ENCODE measurements around the gene OR13C2. TPM values are rescaled to one million over a fixed set of nuclear protein-coding genes. Genes with fewer than 3 reads are reported as not detected.
"Not testable (repeated sequence)": the region's sequence is repeated elsewhere in the genome, so short reads cannot be mapped to it uniquely, and the experiment has no call there.

OR13C2 gene
- total and polyA plus RNA-seq, 5 donors from 2014 or later, result not detected

GRCh38 chr9:104606152-104606551 lies 725 bp upstream of the OR13C2 start:
- peaks cover 4% of the 10 kb centered on the region for H3K27me3 Mint-ChIP-seq
- H3K4me3 Mint-ChIP-seq, result no peak overlapping the region
- no peaks in the 10 kb centered on the region for H3K36me3 Mint-ChIP-seq
- Histone ChIP-seq H3K4me3 (ENCODE audit: low read depth, low read length) (no peak overlapping the region), H3K36me3 (ENCODE audit: control insufficient read depth, insufficient read depth, low read length) (no peaks in the 10 kb centered on the region), H3K9me3 (ENCODE audit: control insufficient read depth in 2 of 2, low read length in 2 of 2) (no peaks in the 10 kb centered on the region), H3K4me1 (ENCODE audit: control insufficient read depth, insufficient read depth, low read length, poor library complexity, severe bottlenecking) (no peaks in the 10 kb centered on the region), H3K27ac (ENCODE audit: insufficient read depth, low read length, poor library complexity, severe bottlenecking) (no peak overlapping the region), H3K27me3 (ENCODE audit: control insufficient read depth, insufficient read depth, low read length) (no peaks in the 10 kb centered on the region)
- peaks cover 0 to 2% (median 0%) of the 10 kb centered on the region in 7 donors for H3K9me3 Mint-ChIP-seq
- H3K27ac Mint-ChIP-seq, result no peak overlapping the region
- H3K4me1 Mint-ChIP-seq, result no peaks in the 10 kb centered on the region
- ATAC-seq (ENCODE audit: low read depth in 2 of 2) (no peak), DNase-seq (no peak)

- no peak for DNase-seq
- no peak overlapping the region for H3K4me3 Mint-ChIP-seq
Observed at GRCh38 chr9:104604801-104605200, 626 bp downstream of the OR13C2 start.

GRCh38 chr9:104599313-104599712 lies 6.1 kb downstream of the OR13C2 start, which contains the start of gene OR13C5:
OR13C5 (minus strand) TSS chr9:104599413; CDS start chr9:104599413, 0 bp downstream.
- H3K9me3 Mint-ChIP-seq; H3K27ac Mint-ChIP-seq; H3K27me3 Mint-ChIP-seq; H3K4me1 Mint-ChIP-seq; H3K36me3 Mint-ChIP-seq; DNase-seq; H3K4me3 ChIP-seq (ENCODE audit: low read depth, low read length); H3K4me1 ChIP-seq (ENCODE audit: control insufficient read depth, insufficient read depth, low read length, poor library complexity, severe bottlenecking); ATAC-seq (ENCODE audit: low read depth in 2 of 2); H3K36me3 ChIP-seq (ENCODE audit: control insufficient read depth, insufficient read depth, low read length); H3K27me3 ChIP-seq (ENCODE audit: control insufficient read depth, insufficient read depth, low read length); H3K27ac ChIP-seq (ENCODE audit: insufficient read depth, low read length, poor library complexity, severe bottlenecking); H3K9me3 ChIP-seq (ENCODE audit: control insufficient read depth in 2 of 2, low read length in 2 of 2); H3K4me3 Mint-ChIP-seq: not testable (repeated sequence)

More at GRCh38 chr9:104604801-104605200, 626 bp downstream of the OR13C2 start:
- H3K27me3 Mint-ChIP-seq, result peaks cover 4% of the 10 kb centered on the region
- Histone ChIP-seq H3K27ac (ENCODE audit: insufficient read depth, low read length, poor library complexity, severe bottlenecking) (no peak overlapping the region), H3K4me1 (ENCODE audit: control insufficient read depth, insufficient read depth, low read length, poor library complexity, severe bottlenecking) (no peaks in the 10 kb centered on the region), H3K9me3 (ENCODE audit: control insufficient read depth in 2 of 2, low read length in 2 of 2) (no peaks in the 10 kb centered on the region), H3K36me3 (ENCODE audit: control insufficient read depth, insufficient read depth, low read length) (no peaks in the 10 kb centered on the region), H3K27me3 (ENCODE audit: control insufficient read depth, insufficient read depth, low read length) (no peaks in the 10 kb centered on the region), H3K4me3 (ENCODE audit: low read depth, low read length) (no peak overlapping the region)
- no peaks in the 10 kb centered on the region for H3K4me1 Mint-ChIP-seq
- H3K27ac Mint-ChIP-seq, result no peak overlapping the region
- no peaks in the 10 kb centered on the region for H3K36me3 Mint-ChIP-seq
- no peak for ATAC-seq (ENCODE audit: low read depth in 2 of 2)
- peaks cover 0 to 2% (median 0%) of the 10 kb centered on the region in 7 donors for H3K9me3 Mint-ChIP-seq

DNA sequence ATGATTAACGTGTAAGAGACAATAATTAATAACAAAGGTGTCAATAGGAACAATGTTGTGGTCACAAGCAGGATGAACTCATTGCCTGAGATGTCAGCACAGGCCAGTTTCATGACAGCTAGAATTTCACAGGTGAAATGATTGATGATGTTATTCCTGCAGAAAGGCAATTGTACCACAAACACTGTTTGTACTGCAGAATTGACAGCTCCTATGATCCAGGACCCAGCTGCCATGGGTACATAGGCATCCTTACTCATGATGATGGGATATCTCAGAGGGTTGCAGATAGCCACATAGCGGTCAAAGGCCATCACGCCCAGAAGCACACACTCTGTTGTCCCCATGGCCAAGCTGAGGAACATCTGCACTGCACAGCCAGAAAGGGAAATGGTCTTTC lies 6.7 kb downstream of the OR13C2 start:
- H3K4me3 Mint-ChIP-seq; H3K9me3 Mint-ChIP-seq; H3K36me3 ChIP-seq (ENCODE audit: control insufficient read depth, insufficient read depth, low read length); H3K27me3 ChIP-seq (ENCODE audit: control insufficient read depth, insufficient read depth, low read length); H3K27ac Mint-ChIP-seq; H3K4me1 Mint-ChIP-seq; DNase-seq; H3K36me3 Mint-ChIP-seq; H3K27ac ChIP-seq (ENCODE audit: insufficient read depth, low read length, poor library complexity, severe bottlenecking); H3K4me1 ChIP-seq (ENCODE audit: control insufficient read depth, insufficient read depth, low read length, poor library complexity, severe bottlenecking); H3K27me3 Mint-ChIP-seq; H3K4me3 ChIP-seq (ENCODE audit: low read depth, low read length); ATAC-seq (ENCODE audit: low read depth in 2 of 2); H3K9me3 ChIP-seq (ENCODE audit: control insufficient read depth in 2 of 2, low read length in 2 of 2): not testable (repeated sequence)

GRCh38 chr9:104589626-104590025 lies 15.8 kb downstream of the OR13C2 start:
- Histone ChIP-seq H3K9me3 (ENCODE audit: control insufficient read depth in 2 of 2, low read length in 2 of 2) (no peaks in the 10 kb centered on the region), H3K4me3 (ENCODE audit: low read depth, low read length) (no peak overlapping the region), H3K4me1 (ENCODE audit: control insufficient read depth, insufficient read depth, low read length, poor library complexity, severe bottlenecking) (no peaks in the 10 kb centered on the region), H3K36me3 (ENCODE audit: control insufficient read depth, insufficient read depth, low read length) (no peaks in the 10 kb centered on the region), H3K27me3 (ENCODE audit: control insufficient read depth, insufficient read depth, low read length) (no peaks in the 10 kb centered on the region), H3K27ac (ENCODE audit: insufficient read depth, low read length, poor library complexity, severe bottlenecking) (no peak overlapping the region)
- no peaks in the 10 kb centered on the region for H3K27me3 Mint-ChIP-seq
- no peak for DNase-seq
- no peak overlapping the region for H3K4me3 Mint-ChIP-seq
- ATAC-seq (ENCODE audit: low read depth in 2 of 2), result no peak
- H3K36me3 Mint-ChIP-seq, result no peaks in the 10 kb centered on the region
- no peak overlapping the region for H3K27ac Mint-ChIP-seq
- H3K4me1 Mint-ChIP-seq, result no peaks in the 10 kb centered on the region
- H3K9me3 Mint-ChIP-seq, result peaks cover 0 to 7% (median 0%) of the 10 kb centered on the region in 7 donors

DNA sequence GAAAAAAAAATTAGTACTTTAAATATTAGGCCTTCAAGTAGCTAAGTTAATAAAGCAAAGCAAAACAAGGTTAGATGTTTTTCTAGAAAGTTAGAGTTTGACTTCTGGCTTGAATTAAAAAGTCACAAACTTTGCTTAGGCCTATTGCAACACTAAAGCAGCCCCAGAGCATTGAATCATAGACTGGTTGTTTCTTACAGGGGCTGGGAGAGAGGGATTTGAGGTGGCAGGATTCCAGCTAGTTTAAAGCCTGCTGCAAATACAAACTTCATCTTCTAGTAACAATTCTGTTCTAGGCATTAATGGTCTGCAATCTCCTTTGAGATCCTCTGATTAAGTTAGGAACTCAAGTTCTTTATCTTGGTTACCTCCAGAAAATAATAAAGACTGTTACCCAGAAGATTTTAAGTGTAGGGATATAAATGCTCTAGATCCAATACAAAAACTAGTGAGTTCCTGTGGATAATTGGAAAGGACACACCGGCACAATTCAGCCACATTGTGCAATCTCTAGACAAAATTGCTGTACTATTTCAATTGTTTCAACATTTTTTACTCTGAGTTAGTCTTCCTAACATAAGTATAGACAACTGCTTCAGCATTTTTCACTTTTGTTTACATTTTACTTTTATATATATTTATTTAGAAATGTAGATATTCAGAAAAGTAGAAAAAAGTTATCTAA lies 18.8 kb downstream of the OR13C2 start:
- ATAC-seq (ENCODE audit: low read depth in 2 of 2), result no peak
- no peaks in the 10 kb centered on the region for H3K36me3 ChIP-seq (ENCODE audit: control insufficient read depth, insufficient read depth, low read length)
- Mint-ChIP-seq H3K27me3 (peaks cover 4% of the 10 kb centered on the region), H3K4me3 (no peak overlapping the region), H3K36me3 (no peaks in the 10 kb centered on the region), H3K27ac (no peak overlapping the region), H3K9me3 (no peaks in the 10 kb centered on the region), H3K4me1 (no peaks in the 10 kb centered on the region)
- no peaks in the 10 kb centered on the region for H3K4me1 ChIP-seq (ENCODE audit: control insufficient read depth, insufficient read depth, low read length, poor library complexity, severe bottlenecking)
- H3K27me3 ChIP-seq (ENCODE audit: control insufficient read depth, insufficient read depth, low read length), result no peaks in the 10 kb centered on the region
- DNase-seq, result no peak
- H3K27ac ChIP-seq (ENCODE audit: insufficient read depth, low read length, poor library complexity, severe bottlenecking), result no peak overlapping the region
- H3K4me3 ChIP-seq (ENCODE audit: low read depth, low read length), result no peak overlapping the region
- H3K9me3 ChIP-seq (ENCODE audit: control insufficient read depth in 2 of 2, low read length in 2 of 2), result no peaks in the 10 kb centered on the region

- H3K4me3 ChIP-seq (ENCODE audit: low read depth, low read length), result no peak overlapping the region
- no peaks in the 10 kb centered on the region for H3K27me3 ChIP-seq (ENCODE audit: control insufficient read depth, insufficient read depth, low read length)
- ATAC-seq (ENCODE audit: low read depth in 2 of 2), result no peak
- Mint-ChIP-seq H3K27ac (no peak overlapping the region), H3K36me3 (no peaks in the 10 kb centered on the region), H3K4me1 (no peaks in the 10 kb centered on the region), H3K9me3 (no peaks in the 10 kb centered on the region), H3K27me3 (peaks cover 8% of the 10 kb centered on the region), H3K4me3 (no peak overlapping the region)
- no peak overlapping the region for H3K27ac ChIP-seq (ENCODE audit: insufficient read depth, low read length, poor library complexity, severe bottlenecking)
- H3K36me3 ChIP-seq (ENCODE audit: control insufficient read depth, insufficient read depth, low read length), result no peaks in the 10 kb centered on the region
- no peak for DNase-seq
- no peaks in the 10 kb centered on the region for H3K4me1 ChIP-seq (ENCODE audit: control insufficient read depth, insufficient read depth, low read length, poor library complexity, severe bottlenecking)
- no peaks in the 10 kb centered on the region for H3K9me3 ChIP-seq (ENCODE audit: control insufficient read depth in 2 of 2, low read length in 2 of 2)
Observed at GRCh38 chr9:104580562-104580961, 24.9 kb downstream of the OR13C2 start.

DNA sequence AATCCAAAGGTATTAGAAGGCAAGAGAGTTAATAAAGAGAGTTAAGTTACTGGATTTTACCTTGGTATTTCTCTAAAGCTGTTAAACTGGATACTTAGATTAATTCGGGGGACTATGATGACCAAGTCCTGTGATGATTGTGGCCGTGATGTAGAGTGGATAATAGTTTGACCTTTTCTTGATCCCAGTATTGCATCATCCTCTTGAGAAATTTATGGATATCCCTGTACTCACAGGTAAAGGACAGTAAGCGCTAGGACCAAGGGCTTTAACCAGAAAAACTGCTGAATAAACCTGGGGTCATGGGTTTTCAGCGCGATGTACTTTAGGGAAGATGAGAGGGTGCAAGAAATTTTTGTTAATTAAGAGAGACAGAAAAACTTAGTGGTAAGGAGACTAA lies 28.2 kb downstream of the OR13C2 start:
- Histone ChIP-seq H3K4me3 (ENCODE audit: low read depth, low read length) (no peak overlapping the region), H3K9me3 (ENCODE audit: control insufficient read depth in 2 of 2, low read length in 2 of 2) (no peaks in the 10 kb centered on the region), H3K4me1 (ENCODE audit: control insufficient read depth, insufficient read depth, low read length, poor library complexity, severe bottlenecking) (no peaks in the 10 kb centered on the region), H3K27me3 (ENCODE audit: control insufficient read depth, insufficient read depth, low read length) (no peaks in the 10 kb centered on the region), H3K27ac (ENCODE audit: insufficient read depth, low read length, poor library complexity, severe bottlenecking) (no peak overlapping the region), H3K36me3 (ENCODE audit: control insufficient read depth, insufficient read depth, low read length) (no peaks in the 10 kb centered on the region)
- H3K27me3 Mint-ChIP-seq, result peaks cover 4% of the 10 kb centered on the region
- no peak for DNase-seq
- H3K4me3 Mint-ChIP-seq, result no peak overlapping the region
- H3K27ac Mint-ChIP-seq, result no peak overlapping the region
- peaks cover 0 to 12% (median 2%) of the 10 kb centered on the region in 7 donors for H3K9me3 Mint-ChIP-seq
- no peaks in the 10 kb centered on the region for H3K4me1 Mint-ChIP-seq
- no peaks in the 10 kb centered on the region for H3K36me3 Mint-ChIP-seq
- ATAC-seq (ENCODE audit: low read depth in 2 of 2), result no peak
